GM21515 (cell line): ENCODE data around the gene PCIF1.
"Not testable (repeated sequence)": the region's sequence is repeated elsewhere in the genome, so short reads cannot be mapped to it uniquely, and the experiment has no call there.

Source experiments
- ATAC-seq: cut with Tn5 transposase; IDR thresholded peaks from one replicate; pipeline ENCODE4 v1.9.1; 2021; ENCODE audit not compliant: unreplicated experiment

PCIF1 gene

DNA sequence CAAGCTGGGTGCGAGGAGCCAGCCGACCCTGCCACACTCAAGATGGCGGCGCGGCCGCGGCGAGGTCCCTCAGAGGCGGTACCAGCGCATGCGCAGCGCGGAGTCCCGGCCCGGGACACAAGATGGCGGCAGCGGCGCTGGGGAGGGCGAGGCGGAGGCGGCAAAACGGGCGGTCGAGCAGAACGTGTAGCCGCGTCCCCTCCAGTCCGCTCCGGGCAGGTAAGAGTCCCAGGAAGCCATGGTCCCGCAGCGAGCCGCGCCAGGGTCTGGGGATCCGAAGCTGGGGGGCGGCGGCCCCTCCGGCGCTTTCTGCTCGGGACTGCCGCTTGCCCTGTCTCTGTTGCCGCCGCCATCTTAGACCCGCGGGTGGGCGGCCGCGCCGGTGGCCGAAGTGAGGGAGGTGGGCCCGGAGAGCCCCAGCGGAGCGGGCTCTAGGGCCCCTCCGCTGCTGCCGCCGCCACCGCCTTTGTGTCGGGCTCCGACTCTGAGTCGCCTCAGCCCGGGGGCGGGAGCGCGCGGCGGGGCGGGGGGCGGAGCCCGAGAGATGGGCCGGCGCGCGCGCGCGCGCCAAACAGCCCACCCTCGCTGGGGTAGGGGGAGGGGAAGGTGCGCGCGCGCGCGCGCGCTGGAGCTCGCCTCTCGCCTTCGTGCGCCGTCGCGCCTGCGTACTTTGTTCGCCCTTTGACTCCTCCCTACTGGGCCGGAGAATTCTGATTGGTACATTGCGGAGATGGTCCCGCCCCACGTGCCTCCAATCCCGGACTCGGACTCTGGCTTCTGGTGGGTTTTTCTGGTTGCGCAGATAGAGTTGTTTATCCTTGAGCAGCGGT lies at the start of gene PCIF1:
TSS of gene PCIF1 (plus strand) at position 98 of the 830 bp plus-strand sequence. CDS start 4,317 bp downstream, outside the sequence.
- peak; percentile 67 for ATAC-seq

DNA sequence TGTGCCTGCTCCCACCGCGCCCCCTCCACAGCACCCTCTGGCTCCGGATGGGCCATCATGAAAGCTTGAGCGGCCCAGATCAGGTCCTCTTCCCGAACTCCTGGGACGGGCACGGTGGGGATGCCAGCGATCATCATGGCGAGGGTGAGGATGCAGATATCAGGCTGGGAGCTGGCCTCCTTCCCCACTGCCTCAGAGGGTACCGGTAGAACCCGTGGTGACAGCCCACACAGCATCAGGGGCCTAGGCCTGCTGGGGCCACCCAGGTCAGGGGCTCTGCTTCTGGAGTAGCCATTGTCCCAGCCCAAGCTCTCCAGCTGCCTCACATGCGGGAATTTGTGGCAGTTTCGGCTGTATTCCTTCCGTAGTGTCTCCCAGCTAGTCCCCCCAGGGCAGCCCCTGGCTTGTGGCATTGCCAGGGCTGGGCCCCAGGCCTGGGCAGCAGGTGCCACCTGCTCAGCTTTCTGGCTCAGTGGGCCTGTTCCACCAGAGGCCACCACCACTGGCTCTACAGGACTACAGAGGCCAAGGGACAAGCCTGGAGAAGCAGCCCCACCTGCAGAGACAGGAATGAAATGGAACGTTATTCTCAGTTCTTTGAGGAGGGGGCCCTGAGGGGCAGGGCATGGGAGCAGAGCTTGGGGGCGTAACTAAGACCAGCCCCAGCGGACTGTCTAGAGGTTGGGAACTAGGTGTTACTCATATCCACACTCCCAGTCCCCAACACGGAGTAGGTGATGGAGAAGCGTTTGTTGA lies 47.7 kb upstream of the PCIF1 start:
- no peak for ATAC-seq

DNA sequence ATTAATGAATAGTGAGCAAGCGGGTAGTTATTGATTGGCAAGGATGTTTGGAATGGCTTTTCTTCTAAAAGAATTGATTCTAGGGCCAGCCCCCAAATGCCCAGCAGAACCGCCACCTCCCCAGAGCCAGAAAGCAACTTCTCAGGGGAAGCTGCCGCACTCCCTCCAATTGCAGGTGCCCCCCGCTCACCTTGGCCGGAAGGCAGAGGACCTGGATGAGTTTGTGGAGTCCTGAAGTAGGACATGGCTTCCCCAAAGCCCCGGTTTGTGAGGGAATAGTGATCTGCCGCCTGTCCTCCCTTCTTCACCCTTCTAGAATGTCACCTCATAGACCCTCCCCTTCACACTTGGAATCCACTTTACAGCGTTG lies 47.2 kb upstream of the PCIF1 start, which contains the start of gene SPATA25:
TSS of gene SPATA25 (minus strand) at position 277 of the 370 bp plus-strand sequence. CDS start at position 245, 32 bp downstream.
- no peak for ATAC-seq

DNA sequence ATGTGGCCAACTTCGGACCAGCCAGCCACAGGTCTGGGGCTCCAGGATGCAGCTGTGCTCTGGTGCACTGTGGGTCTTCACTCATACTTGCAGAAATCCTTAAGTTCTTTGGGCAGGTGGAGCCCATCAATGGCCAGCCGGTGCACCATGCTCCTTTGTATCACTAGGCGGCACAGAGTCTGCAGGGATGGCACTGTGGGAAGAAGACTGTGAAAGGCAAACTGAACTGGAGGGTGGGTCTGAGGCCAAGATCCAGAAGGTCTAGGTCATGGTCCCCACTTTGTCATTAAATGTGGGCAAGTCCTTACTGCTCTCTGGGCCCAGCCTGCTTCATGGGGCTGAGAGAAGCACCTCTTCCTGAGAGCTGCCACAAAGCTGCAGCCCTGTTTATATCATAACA lies 45.8 kb upstream of the PCIF1 start:
- ATAC-seq: no peak

DNA sequence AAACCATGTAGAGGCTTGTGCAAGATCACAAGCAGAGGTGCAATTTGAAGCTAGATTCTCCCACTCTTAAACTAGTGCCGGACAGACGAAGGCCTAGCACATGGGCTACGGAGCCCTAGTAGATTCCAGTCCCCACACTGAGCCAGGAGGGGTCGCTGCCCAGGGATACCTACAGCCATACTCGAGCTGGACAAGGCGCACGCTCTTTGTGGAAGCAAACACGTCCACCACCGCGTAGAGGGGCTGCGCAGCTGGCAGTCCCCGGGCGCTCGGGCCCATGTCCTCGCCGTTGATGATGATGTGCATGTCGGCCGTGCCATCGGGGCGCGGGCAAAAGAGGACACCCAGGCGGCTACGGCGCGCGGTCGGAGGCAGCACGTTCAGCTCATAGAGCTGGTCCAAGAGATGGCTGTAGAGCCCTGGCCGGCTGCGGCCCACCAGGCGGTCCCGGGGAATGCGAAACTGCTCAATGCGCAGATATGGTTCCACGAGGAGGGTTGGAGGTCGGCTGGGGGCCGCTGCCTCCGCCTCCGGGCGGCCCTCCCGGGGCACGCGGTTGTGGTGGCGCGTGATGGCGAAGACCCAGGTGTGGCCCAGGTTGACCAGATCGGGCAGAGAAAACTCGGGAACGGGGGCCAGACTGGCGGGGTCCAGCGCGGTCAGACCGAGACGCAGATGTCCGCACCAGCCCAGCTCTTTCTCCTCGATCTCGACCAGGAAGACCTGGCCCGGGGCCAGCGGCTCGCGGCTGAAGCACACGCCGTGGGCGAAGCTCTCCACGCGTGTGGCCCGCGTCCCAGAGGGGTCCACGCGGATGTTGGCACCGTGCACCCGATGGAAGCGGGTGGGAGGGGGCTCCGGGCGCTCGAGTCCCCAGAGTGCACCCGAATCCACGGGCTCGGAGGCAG lies 44.2 kb upstream of the PCIF1 start:
- ATAC-seq: no peak

DNA sequence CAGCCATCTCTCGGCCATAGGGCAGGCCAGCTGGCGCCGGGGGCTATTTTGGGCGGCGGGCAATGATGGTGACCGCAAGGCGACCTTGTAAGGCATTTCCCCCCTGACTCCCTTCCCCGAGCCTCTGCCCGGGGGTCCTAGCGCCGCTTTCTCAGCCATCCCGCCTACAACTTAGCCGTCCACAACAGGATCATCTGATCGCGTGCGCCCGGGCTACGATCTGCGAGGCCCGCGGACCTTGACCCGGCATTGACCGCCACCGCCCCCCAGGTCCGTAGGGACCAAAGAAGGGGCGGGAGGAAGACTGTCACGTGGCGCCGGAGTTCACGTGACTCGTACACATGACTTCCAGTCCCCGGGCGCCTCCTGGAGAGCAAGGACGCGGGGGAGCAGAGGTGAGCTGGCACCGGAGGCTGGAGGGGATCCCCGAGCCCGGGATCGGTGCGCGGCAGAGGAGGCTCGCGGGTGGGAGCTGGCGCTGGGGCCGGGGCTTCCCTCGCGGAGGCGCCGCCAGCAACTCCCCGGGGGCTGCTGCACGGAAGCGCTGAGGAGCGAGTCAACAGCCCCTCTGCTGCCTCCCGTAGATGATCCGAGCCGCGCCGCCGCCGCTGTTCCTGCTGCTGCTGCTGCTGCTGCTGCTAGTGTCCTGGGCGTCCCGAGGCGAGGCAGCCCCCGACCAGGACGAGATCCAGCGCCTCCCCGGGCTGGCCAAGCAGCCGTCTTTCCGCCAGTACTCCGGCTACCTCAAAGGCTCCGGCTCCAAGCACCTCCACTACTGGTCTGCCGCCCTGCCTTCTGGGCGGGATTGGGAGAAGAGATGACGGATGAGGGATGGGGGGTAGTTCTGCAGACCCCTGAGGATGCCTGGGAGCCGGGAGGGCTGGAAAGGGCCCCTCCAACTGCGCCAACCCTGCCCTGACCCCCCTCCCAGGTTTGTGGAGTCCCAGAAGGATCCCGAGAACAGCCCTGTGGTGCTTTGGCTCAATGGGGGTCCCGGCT lies 43.2 kb upstream of the PCIF1 start, which contains the start of the genes CTSA and NEURL2:
TSS of gene CTSA (plus strand) at position 351 of the 999 bp plus-strand sequence. CDS start at position 585, 234 bp downstream.
TSS of gene NEURL2 (minus strand) at position 224 of the 999 bp plus-strand sequence. CDS start at position 7, 217 bp downstream.
- ATAC-seq: peak; percentile 60

DNA sequence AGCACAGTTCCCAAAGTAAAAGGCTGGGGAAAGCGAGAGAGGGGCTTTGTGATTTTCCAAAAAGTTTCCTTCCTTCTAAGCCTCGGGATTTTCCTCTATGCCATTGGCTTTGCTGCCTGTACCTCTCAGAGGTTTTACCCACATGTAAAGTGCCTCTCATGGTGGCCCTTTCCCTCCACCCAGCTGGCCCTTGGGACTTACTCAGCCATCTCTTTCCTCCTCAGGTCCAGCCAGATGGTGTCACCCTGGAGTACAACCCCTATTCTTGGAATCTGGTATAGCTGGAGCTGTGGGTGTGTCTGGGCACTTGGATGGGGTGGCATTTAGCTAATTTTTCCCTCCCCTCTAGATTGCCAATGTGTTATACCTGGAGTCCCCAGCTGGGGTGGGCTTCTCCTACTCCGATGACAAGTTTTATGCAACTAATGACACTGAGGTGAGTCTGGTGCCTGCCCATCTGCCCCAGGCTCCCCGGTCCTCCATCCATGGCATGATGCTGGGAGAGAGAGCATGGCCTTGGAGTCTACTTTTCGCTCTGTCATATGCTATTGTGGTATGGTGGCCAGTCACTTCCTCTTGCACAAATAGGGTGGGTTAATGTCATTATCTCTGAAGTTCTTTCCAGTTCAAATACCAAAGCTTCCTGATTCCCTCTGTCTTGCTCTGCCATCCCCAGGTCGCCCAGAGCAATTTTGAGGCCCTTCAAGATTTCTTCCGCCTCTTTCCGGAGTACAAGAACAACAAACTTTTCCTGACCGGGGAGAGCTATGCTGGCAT lies 42.2 kb upstream of the PCIF1 start:
- ATAC-seq: no peak

DNA sequence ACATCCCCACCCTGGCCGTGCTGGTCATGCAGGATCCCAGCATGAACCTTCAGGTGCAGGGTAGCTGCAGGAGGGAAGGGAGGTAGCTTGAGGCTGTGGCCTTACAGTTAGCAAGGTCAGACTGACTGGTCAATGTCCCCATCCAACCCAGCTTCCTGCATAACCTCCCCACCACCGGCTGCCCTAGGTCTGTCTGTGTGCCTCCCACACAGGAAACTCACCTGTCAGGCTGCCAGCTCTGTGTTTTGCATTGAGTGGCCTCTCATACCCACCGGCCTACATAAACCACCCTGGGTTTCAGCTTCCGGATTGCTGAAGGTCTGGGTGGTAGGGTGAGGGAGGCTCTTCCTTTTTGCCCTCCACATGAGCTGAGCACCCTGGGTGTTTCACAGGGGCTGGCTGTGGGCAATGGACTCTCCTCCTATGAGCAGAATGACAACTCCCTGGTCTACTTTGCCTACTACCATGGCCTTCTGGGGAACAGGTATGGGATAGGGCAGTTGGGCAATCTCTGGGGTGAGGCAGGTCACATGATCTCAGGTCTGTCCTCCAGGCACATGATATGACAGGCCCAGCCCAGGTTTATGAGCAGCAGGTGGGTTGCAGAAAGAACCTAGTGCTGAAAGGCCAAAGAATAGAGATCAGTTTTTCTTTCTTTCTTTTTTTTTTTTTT lies 41.5 kb upstream of the PCIF1 start:
- ATAC-seq: no peak

DNA sequence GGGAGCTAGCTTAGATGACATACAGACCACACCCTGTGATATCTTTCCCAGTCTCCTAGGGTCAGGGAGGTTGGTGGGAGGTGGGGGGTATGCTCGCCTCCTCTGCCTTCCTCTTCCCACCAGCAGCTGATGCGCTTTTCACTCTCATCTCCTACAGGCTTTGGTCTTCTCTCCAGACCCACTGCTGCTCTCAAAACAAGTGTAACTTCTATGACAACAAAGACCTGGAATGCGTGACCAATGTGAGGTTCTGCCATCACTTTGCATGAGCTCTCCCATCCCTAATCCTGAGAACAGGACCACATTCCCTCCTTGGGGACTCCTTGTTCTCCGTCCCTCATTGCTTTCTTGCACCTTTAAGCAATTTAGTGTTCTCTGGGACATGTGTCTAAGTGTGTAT lies 40.7 kb upstream of the PCIF1 start:
- no peak for ATAC-seq

DNA sequence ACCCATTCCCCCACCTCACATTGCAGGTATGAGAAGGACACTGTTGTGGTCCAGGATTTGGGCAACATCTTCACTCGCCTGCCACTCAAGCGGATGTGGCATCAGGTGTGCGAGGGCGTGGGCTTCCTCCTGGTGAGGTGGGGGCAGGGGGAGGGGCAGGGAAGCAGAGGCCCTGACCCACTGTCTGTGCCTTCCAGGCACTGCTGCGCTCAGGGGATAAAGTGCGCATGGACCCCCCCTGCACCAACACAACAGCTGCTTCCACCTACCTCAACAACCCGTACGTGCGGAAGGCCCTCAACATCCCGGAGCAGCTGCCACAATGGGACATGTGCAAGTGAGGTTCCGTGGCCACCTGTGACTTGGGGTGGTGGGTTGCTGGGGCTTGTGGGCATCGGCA lies 39.7 kb upstream of the PCIF1 start:
- ATAC-seq: no peak

DNA sequence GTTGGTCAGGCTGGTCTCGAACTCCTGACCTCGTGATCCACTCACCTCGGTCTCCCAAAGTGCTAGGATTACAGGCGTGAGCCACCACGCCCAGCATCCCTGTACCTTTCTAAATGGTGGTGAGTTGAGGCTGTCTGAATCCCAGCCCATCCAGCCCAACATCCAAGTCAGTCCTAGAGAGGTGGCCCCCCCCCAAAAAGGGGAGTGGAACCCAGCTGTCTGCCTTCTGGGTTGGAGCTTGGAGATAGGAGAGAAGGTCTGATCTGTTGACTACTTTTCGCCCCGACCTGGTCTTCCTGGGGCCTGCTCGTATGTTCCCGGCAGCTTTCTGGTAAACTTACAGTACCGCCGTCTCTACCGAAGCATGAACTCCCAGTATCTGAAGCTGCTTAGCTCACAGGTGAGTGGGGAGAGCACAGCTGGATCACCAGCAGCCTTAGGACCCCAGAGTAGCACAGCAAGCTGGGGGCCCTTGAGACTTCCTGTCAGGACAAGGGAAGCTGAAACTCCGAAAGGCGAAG lies 37.8 kb upstream of the PCIF1 start:
- no peak for ATAC-seq

DNA sequence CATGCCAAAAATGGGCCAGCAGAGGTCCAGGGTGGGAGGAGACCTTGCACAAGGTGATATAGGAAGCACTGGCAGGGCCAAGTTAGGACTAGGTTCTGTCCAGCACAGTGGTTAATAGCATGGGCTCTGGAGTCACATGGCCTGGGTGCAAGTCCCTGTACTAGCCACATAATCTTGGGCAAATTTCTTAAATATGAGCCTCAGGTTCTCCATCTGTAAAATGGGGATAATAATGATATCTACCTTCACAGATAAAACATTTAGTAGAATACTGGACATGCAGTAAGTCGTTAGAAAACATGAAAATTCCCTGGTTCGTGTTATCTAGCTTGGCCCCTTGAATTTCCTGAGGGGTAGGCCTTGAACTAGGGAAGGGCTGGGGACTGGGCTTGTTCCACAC lies 37.2 kb upstream of the PCIF1 start:
- no peak for ATAC-seq

DNA sequence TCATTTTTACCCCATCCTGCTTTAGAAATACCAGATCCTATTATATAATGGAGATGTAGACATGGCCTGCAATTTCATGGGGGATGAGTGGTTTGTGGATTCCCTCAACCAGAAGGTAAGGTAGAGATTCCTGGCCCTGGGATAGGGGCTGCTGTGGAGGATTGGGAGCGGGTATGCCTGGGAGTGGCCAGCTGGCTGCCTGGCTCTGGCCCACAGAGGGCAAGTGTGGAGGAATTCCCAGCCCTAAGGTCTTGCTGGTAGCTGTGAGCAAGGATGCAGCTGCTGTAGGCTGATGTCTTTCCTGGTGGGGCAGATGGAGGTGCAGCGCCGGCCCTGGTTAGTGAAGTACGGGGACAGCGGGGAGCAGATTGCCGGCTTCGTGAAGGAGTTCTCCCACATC lies 36.8 kb upstream of the PCIF1 start:
- ATAC-seq: no peak

DNA sequence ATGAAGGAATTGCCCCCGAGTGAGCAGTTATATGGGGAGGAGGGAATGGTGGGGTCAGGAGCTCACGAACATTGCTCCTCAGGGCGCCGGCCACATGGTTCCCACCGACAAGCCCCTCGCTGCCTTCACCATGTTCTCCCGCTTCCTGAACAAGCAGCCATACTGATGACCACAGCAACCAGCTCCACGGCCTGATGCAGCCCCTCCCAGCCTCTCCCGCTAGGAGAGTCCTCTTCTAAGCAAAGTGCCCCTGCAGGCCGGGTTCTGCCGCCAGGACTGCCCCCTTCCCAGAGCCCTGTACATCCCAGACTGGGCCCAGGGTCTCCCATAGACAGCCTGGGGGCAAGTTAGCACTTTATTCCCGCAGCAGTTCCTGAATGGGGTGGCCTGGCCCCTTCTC lies 36.2 kb upstream of the PCIF1 start:
- no peak for ATAC-seq

DNA sequence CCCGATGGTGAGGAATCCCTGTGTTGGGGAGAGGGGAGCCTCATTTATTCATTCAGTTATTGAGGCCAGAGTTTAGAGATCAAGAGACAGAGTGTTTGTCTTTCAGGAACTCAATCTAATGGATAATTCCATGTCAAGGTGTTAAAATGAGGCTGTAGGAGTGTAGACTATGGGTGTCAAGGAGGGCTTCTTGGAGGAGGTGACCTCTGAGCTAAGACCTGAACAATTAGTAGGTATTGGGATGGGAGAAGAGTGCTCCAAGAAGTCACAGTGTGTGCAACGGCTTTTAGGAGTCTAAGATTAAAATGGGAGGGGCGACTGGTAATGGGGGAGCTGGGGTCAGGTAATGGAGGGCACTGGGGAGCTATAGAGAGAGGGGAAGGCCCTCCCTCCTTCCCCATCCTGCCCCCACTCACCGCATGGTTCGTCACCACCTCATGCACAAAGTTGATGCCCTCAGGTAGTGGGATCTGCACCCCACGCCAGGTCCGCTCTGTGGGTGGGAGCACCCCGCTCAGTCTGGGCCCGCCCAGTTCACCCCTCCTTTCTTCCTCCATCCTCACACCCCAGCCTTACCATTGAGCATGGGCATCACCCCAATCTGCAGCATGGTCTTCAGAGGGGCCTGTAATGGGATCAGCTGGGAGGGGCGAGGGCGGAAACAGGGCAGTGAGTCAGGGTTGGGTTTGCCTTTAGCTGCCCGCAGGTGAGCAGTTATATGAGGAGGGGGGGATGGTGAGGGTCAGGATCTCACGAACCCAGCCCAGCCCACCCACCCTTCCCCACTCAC lies 35.2 kb upstream of the PCIF1 start:
- ATAC-seq: no peak

DNA sequence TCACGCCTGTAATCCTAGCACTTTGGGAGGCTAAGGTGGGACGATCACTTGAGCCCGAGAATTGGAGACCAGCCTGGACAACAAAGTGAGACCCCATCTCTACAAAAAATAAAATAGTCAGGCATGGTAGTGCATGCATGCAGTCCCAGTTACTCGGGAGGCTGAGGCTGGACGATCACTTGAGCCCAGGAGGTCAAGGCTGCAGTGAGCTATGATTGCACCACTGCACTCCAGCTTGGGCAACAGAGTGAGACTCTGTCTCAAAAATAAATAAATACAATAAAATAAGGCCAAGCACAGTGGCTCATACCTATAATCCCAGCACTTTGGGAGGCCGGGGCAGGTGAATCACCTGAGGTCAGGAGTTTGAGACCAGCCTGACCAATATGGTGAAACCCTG lies 33.2 kb upstream of the PCIF1 start:
- ATAC-seq: not testable (repeated sequence)

DNA sequence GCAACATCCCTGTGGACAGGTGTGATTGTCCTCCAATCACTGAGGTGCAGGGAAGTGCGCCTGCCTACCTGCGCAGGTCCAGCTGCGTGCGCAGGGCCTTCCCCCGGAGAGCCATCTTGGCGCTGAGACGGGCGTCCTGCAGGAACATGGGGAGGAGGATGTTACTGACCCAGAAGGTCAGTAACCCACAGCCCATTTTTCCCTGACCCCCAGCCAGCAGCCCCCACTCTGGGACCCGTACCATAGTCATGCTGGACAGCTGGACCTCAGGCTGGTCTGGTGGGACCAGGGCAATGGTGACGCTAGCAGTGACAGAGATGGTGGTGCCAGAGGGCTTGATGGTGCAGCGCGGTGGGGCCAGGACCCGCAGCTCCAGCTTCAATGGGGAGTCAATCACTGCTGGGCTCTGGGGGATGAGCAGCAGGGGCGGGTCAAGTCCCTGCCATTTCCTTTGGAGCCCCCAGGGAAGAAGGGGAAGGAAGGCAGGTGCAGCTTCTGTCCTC lies 32.2 kb upstream of the PCIF1 start:
- ATAC-seq: no peak
